UCSD-AML1 (cell line): ENCODE measurements around the gene ARFGEF3.

Source experiments
- DNase-seq: peaks from one replicate; lab custom pipeline; 2025; ENCODE audit not compliant: unreplicated experiment; lab: John Stamatoyannopoulos, UW

Gene ARFGEF3

DNA sequence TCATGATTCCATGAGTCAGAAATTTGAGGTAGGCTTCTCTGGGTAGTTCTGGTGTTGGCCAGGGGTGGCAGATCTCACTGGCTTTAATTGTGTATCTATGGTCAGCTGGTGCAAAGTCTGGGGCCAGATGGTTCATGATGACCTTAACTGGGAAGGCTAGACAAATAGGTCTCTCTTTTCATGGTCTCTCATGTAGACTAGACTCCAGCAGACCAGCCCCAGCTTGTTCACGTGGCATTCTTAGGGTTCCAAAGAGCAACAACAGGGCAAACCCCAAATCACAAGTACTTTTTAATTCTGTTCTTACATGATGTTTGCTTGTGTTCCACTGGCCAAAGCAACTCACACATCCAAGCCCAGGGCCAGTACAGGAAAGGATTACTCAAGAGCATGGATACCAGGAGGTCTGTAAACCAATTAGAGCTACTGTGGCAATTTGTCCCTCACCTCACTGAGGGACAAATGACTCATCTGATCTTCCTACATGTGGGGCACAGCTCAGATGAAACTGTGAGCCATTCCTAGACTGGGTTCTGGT is 136.1 kb downstream of the ARFGEF3 start:
- no peak for DNase-seq

GRCh38 chr6:138300469-138300868 is 138.7 kb downstream of the ARFGEF3 start:
- no peak for DNase-seq

DNA sequence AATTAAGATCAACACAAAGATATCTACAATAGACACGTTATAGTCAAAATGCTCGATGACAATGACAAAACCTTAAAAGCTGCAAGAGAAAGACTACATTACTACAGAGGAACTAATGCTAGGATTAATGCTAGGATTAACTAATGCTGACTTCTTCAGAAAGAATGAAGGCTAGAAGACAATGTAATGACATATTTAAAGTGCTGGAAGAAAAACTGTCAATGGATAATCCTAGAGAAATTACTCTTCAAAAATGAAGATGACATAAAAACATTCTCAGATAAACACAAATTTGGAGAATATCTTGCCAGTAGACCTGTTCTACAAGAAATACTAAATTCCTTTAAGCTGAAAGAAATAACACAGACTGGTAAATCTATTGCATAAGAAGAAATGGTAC is 140.8 kb downstream of the ARFGEF3 start:
- no peak for DNase-seq

DNA sequence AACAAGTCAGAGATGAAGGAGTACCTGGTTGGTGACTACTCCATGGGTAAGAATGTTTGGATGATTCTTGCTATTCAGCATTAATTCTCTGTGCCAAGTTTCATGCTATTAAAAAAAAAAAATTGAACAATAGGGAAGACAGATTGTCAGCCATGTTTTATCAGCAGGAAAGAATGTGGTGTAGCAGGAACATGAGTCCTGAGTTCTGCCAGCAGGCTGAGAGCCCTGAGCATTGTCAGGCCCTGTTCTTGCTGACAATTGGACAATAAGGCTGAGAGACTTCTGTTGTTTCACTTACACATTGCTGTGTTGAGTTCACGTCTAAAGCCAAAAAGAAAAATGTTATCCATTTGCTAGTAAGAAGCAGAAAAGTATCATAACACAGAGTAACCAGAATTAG is 145.6 kb downstream of the ARFGEF3 start:
- DNase-seq = no peak

GRCh38 chr6:138307816-138308730 is 146.3 kb downstream of the ARFGEF3 start:
- no peak for DNase-seq

- no peak for DNase-seq
Measured at GRCh38 chr6:138308731-138309110, 147.0 kb downstream of the ARFGEF3 start.

- no peak for DNase-seq
Measured at GRCh38 chr6:138309695-138310094, 148.0 kb downstream of the ARFGEF3 start.

DNA sequence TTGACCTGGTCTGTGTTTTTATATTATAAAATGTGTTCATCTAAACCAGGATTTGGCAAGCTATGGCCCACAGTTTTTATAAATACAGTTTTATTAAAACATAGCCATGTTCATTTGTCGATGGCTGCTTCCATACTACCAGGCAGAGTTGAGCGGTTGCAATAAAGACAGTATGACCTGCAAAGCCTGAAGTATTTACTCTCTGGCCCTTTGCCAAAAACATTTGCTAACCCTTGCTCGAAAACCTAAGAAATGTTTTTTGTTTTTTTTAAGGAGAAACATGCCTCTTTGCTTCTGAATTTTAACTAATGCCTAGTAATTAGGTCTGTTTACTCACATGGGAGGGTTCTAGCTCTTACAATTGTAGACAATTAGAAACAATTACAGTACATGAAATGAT is 148.6 kb downstream of the ARFGEF3 start:
- DNase-seq = no peak

DNA sequence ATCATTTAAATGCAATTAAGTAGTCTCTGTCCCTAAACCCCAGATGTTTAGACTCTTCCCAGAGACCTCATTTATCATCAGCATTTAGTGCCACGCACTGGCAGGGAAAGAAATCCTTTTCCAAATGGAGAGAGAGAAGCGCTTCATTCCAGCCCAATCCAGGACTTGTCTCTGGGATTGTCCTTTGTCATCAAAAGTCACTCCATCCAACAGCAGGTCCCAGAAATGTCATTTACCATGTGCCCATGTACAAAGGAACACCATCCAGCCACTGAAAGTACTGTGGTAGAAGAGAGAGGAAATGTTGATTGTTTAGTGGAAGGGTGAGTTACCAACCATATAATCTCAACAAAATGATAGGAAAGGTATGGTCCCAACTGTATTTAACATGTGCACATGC is 149.1 kb downstream of the ARFGEF3 start:
- DNase-seq = no peak

DNA sequence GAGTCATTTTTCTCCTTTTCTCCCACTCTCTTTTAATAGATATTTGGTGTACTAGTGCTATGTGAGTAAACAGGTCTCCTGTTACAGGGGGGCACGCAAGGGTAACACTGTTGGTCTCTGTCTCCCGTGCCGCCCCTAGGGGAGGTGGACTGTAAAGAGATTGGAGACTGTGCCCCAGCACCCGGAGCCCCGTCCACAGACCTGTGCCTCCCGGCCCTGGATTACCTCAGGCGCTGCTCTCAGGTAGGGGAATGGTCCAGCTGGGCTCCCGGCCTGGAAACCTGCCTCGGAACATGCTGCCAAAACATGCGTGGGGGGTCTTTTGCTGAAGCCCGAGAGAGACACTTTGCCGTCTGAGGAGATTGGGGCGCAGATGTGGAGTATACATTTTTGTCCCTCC is 149.5 kb downstream of the ARFGEF3 start:
- no peak for DNase-seq

- no peak for DNase-seq
Measured at GRCh38 chr6:138318741-138319375, 157.1 kb downstream of the ARFGEF3 start.

DNA sequence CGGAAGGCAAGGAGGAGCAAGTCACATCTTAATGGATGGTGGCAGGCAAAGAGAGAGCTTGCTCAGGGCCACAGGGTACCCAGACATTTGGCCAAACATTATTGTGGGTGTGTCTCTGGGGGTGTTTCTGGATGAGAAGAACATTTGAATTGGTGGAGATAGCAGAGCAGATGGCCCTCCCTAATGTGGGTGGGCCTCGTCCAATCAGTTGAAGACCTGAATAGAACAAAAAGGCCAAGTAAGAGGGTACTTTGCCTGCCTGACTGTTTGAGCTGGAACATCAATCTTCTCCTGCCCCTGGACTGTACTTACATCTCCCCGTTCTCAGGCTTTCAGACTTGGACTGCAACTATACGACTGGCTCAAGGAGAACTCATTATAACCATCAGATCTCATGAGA is 160.2 kb downstream of the ARFGEF3 start:
- no peak for DNase-seq

GRCh38 chr6:138323821-138324220 is 162.1 kb downstream of the ARFGEF3 start:
- DNase-seq = no peak

- DNase-seq = no peak
Measured at GRCh38 chr6:138328210-138328609, 166.5 kb downstream of the ARFGEF3 start.

- no peak for DNase-seq
Measured at GRCh38 chr6:138330763-138331162, 169.0 kb downstream of the ARFGEF3 start.

- no peak for DNase-seq
Measured at GRCh38 chr6:138331444-138331843, 169.7 kb downstream of the ARFGEF3 start.

- DNase-seq = no peak
Measured at GRCh38 chr6:138331984-138332383, 170.2 kb downstream of the ARFGEF3 start.

- no peak for DNase-seq
Measured at GRCh38 chr6:138334000-138334399, 172.3 kb downstream of the ARFGEF3 start.

- no peak for DNase-seq
Measured at GRCh38 chr6:138334963-138335362, 173.2 kb downstream of the ARFGEF3 start.

- no peak for DNase-seq
Measured at GRCh38 chr6:138336221-138336620, 174.5 kb downstream of the ARFGEF3 start.

- DNase-seq = no peak
Measured at GRCh38 chr6:138337076-138337475, 175.3 kb downstream of the ARFGEF3 start.

- no peak for DNase-seq
Measured at GRCh38 chr6:138339024-138339423, 177.3 kb downstream of the ARFGEF3 start.
